HG02571 (cell line): Measurements from ENCODE around the gene ASB3.
"Not testable (repeated sequence)": the region's sequence is repeated elsewhere in the genome, so short reads cannot be mapped to it uniquely, and the experiment has no call there.

ENCODE experiments used
- ATAC-seq: cut with Tn5 transposase; IDR thresholded peaks from one replicate; pipeline ENCODE4 v1.9.1; 2021; ENCODE audit warnings: mild to moderate bottlenecking, moderate library complexity; ENCODE audit not compliant: unreplicated experiment

ASB3 gene

GRCh38 chr2:53660886-53661285 is 125.9 kb downstream of the ASB3 start:
- no peak for ATAC-seq

- not testable (repeated sequence) for ATAC-seq
Measured at GRCh38 chr2:53658474-53658873, 128.3 kb downstream of the ASB3 start.

DNA sequence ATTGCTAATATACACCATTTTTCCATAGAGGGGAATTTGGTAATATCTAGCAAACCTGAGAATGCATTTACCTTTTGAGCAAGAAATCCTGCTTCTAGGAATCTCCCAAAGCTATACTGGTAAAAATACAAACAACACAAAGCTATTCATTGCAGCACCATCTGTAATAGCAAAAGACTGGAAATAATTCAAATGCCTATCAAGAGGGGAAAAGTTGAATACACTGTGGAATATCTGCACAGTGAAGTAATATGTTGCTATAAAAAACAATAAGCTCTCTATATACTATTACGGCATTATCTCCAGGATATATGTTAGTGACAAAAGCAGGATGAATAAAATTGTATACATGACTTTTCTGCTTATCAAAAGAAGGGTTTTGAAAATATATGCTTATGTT is 131.5 kb downstream of the ASB3 start:
- ATAC-seq, result no peak

DNA sequence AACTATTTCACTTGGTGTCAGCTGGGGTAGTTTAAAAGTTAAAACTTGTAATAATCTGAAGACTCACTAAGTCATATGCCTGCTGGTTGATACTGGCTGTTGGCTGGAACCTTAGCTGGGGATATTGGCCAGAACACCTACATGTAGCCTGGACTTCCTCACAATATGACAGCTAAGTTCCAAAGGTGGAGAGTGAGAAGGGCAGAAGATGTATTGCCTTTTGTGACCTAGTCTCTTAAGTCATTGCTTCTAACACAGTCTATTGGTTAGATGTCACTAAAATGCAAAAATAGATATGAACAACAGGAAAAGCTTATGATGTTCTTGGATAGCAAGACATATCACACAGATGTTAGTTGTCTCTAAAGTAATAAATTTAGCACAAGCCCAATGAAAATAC is 132.4 kb downstream of the ASB3 start:
- no peak for ATAC-seq

GRCh38 chr2:53652131-53652530 is 134.6 kb downstream of the ASB3 start:
- no peak for ATAC-seq

DNA sequence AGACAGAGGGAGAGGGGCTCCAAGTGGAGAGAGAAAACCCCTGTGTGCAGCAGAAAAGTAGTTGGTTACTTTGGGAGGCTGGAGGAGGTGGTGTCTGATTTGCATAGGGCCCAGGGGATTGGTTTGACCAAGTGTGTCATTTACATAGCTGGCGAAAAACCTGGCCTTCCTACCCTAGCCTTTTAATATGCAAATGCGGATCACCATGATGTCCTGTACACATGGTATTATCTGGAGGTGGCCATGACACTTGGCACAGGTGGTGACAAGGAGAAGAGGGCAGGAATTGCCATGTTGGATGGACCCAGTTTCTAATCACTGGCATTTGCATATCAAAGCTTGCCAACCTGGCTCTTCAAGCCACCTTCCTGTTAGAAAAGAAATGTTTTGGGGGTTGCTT is 140.0 kb downstream of the ASB3 start:
- no peak for ATAC-seq

GRCh38 chr2:53641290-53641689 is 145.5 kb downstream of the ASB3 start:
- ATAC-seq, result no peak

- no peak for ATAC-seq
Measured at GRCh38 chr2:53640466-53640865, 146.3 kb downstream of the ASB3 start.

- no peak for ATAC-seq
Measured at GRCh38 chr2:53636596-53636995, 150.2 kb downstream of the ASB3 start.

DNA sequence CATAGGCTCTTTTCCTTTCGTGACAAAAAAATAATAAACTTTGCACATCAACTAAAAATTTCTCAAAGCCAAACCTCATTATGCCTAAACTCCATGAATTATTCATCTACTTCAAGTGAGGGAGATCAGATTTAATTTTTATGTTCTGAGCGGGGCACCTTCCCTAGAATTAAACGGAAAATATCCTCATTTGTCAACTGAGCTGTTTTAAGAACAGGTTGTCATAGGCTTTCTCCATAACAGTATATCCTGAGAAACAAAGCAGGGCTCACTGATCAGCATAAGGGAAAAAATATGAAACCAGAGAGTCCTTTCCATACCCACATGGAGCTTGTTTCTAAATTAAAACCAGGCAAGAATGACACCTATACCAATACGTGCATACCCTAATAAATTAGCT is 150.6 kb downstream of the ASB3 start:
- ATAC-seq, result no peak

GRCh38 chr2:53635694-53636093 is 151.1 kb downstream of the ASB3 start:
- ATAC-seq, result no peak

- no peak for ATAC-seq
Measured at GRCh38 chr2:53633441-53633840, 153.3 kb downstream of the ASB3 start.

DNA sequence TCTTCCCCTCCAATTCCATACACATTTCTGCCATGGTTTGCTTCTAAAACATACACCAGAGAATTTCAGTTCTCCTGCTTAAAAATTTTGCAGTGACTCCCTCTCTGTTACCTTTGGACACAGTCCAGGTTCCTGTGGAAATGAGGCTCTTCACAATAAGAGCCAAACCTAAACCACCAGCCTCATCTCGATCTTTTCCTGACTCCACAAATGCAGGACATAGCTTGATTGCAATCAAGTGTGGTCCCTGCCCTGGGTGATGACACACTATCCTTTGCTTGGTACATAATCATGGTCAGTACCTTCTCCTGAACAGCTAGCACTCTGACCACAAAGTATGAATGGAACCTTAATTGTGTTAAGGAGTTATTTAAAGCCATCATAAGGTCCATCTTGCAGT is 154.0 kb downstream of the ASB3 start:
- no peak for ATAC-seq

DNA sequence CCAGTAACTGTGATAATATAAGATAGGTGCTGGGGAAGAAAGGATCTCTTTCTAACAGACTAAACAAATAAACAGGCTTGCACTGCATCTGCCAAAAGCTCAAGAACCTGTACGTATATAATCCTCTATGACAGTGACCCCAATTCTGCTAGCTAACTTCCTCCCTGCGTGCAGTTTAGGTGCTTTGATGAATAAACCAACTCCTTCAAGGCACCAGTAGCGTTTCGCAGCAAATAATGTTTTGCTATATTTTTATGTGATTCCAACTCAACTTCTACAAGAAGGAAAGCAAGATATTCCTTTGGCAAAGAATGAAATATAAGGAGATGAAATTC is 154.7 kb downstream of the ASB3 start:
- ATAC-seq, result no peak

DNA sequence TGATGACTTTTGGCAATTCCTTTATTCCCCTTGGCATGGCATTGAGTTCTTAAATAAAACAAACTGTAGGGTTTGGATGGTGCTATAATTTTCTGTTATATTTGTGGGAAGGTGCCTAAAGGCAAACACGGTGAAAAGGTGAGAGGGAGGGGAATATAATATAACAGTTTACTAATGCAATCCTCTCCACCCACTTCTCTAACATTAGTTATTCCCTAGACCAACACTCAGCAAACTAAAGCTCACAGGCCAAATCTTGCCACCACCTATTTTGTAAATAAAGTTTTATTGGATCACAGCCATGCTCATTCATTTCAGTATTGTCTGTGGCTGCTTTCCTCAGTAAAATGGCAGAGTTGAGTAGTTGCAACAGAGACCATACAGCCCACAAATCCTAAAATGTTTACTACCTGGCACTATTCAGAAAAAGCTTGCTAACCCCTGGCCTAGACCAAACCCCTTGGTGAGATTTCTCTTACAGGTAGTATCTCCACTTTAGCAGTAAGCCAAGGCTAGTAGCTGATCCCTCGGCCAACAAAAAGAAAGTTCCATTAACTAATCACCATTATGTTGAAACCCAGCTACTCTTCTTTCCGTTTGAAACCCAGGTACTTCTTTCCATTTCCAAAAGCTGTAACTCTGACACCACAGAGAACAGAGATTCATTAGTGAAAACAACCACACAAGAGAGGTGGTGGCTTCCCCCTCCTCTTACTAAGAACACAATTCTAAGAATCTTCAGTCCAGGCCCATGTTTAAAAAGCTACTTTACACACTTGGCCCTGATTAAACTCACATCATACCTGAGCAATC is 155.2 kb downstream of the ASB3 start:
- no peak for ATAC-seq

DNA sequence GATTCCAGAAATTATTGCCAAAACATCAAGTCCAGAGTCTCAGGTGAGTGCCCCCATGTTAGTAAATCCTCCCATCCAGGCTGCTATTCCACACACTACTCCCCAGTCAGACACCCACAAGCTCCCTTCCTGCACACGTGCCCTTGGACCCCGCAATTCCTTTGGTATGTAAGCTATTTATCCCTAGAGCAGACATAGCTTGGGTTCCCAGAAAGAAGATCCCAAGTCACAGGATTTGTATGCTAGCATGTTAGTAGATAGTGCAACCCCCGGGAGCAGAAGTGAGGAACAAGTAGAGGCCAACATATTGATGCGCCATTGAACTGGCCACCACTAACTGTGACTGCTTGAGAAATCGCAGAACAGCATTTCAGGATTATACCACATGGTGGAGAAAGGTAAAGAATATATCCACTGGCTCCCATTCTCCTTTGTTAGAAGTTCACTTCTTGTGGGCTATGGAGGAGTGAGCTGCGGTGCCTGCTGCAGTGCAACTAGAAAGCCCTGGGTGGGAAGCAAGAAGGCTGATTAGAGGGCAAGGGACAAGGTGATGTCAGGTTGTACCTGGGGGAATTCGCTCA is 156.6 kb downstream of the ASB3 start:
- ATAC-seq, result no peak

GRCh38 chr2:53629501-53629900 is 157.3 kb downstream of the ASB3 start:
- ATAC-seq, result no peak

- no peak for ATAC-seq
Measured at GRCh38 chr2:53629001-53629400, 157.8 kb downstream of the ASB3 start.

- ATAC-seq, result no peak
Measured at GRCh38 chr2:53622141-53622540, 164.6 kb downstream of the ASB3 start.

DNA sequence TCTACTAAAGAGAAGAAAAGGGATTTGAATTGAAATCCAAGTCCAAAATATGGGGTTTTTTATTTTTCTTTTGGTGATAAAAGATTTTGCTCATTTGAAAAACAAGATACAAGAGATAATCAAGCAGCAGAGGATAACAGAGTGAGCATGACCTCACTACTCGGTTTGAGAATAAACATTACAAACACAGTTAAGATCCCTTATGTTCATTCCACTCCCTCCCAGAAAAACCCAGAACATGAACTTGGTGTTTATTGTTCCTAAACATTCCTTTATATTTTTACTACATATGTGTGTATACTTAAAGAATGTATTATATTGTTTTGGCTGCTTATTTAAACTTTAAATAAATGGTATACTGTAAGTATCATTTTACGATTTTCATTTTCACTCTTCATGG is 165.8 kb downstream of the ASB3 start:
- ATAC-seq, result no peak
